ENCODE measurements around the gene CTU2.

Gene CTU2

GRCh38 chr16:88697116-88697830, 9.0 kb upstream of the CTU2 start:
- no peak for TF ChIP-seq POLR2A (IDR thresholded peaks at IDR 0.05; ENCODE audit: low read depth, low read length)
- FAIRE-seq (no peak), DNase-seq (ENCODE audit: insufficient read length, low spot score) (no peak)

GRCh38 chr16:88697831-88698615, 8.3 kb upstream of the CTU2 start:
- DNase-seq (ENCODE audit: insufficient read length, low spot score), result no peak
- TF ChIP-seq POLR2A (IDR thresholded peaks at IDR 0.05; ENCODE audit: low read depth, low read length), result no peak
- FAIRE-seq, result no peak

- no peak for TF ChIP-seq POLR2A (IDR thresholded peaks at IDR 0.05; ENCODE audit: low read depth, low read length)
- DNase-seq (ENCODE audit: insufficient read length, low spot score) (no peak), FAIRE-seq (no peak)
These were observed 7.7 kb upstream of the CTU2 start for GRCh38 chr16:88698646-88699045.

- FAIRE-seq, result no peak
- DNase-seq (ENCODE audit: insufficient read length, low spot score), result no peak
- TF ChIP-seq POLR2A (IDR thresholded peaks at IDR 0.05; ENCODE audit: low read depth, low read length), result no peak
These were observed 7.1 kb upstream of the CTU2 start for GRCh38 chr16:88699180-88699579.

GRCh38 chr16:88700322-88700635, 6.0 kb upstream of the CTU2 start:
- no peak for DNase-seq (ENCODE audit: insufficient read length, low spot score)
- TF ChIP-seq POLR2A (IDR thresholded peaks at IDR 0.05; ENCODE audit: low read depth, low read length), result 0 out of 2 replicates have a peak, but pooled peaks have one; percentile 3
- FAIRE-seq, result no peak

DNA sequence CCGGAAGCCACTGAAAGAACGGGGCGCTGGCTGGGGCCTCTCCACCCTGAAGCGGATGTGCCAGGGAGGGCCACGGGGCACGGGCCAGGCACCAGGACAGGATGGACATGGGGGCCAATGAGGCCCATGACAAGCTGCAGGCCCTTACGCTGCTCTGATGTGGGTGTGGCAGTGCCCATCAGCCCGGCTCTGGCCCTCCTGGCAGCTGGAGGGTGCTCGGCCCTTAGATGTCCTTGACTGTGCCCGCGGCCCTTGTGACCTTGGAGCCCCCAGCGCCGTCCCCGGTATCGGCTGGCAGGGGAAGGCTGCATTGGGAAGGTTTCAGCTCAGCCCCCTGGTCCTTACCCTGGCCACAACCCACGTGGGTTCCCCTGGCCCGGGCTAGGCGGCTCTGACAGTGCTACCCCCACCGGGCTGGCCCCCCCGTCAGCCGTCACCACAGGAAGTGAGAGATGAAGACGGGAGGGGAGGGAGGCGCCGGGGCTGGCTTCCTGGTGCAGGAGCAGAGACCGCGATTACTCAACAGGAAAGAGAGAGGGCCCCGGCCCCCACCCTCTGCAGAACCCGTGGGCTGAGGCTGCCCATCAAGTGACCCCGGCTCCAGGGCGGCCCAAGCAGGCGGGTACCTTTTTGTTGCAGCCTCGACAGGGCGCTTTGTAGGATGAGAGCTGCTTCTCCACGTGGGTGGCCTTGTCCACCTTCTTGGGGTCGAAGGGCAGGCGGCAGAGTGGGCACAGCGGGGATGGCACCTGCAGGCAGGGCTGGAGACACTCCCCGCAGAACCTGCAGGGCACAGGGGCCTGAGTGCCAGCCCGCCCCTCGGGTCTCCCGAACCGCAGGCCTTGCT, 5.4 kb upstream of the CTU2 start:
- no peak for TF ChIP-seq POLR2A (IDR thresholded peaks at IDR 0.05; ENCODE audit: low read depth, low read length)
- FAIRE-seq, result no peak
- DNase-seq (ENCODE audit: insufficient read length, low spot score), result peak; percentile 98

DNA sequence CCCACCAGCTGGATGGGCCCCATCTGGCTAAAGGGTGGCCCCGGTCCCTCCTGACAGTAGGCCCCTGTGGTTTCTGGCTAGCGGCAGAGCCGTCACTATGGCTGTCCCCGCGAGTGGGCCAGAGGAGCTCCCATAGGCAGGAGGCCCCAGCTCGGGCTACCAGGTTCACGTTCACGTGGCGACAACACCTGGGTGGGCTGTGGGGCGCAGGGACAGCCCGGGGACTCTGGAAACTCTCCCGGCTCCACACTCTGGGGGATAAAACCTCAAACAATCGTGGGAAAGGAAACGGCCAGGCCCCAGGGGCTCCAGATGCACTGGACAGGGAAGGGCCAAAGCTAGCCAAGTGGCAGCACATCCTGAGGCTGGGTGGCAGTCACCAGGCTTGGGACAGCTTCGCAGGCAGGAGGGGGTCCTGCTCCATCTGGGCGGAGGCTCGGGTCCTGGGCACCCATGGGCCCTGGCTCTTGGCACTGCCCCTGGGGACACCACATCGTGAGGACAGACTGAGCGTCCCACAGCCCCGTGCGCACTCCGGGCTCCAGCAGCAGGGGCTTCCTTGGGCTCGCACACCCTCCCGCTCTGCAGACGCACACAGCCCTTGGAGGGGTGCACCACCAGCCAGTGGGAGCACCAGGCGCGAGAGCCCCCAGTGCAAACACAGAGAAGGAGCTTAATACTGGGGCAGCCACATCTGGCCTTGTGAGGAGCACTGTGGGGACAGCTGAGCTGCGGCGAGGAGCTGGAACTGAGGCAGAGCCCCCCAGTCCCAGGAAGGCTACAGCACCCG, 4.5 kb upstream of the CTU2 start:
- DNase-seq (ENCODE audit: insufficient read length, low spot score), result no peak
- no peak for FAIRE-seq
- no peak for TF ChIP-seq POLR2A (IDR thresholded peaks at IDR 0.05; ENCODE audit: low read depth, low read length)

- no peak for FAIRE-seq
- DNase-seq (ENCODE audit: insufficient read length, low spot score), result no peak
- no peak for TF ChIP-seq POLR2A (IDR thresholded peaks at IDR 0.05; ENCODE audit: low read depth, low read length)
These were observed 3.7 kb upstream of the CTU2 start for GRCh38 chr16:88702371-88703210.

- FAIRE-seq (no peak), DNase-seq (ENCODE audit: insufficient read length, low spot score) (no peak)
- TF ChIP-seq POLR2A (IDR thresholded peaks at IDR 0.05; ENCODE audit: low read depth, low read length), result no peak
These were observed 2.6 kb upstream of the CTU2 start for GRCh38 chr16:88703486-88704309.

GRCh38 chr16:88705076-88705684, 1.1 kb upstream of the CTU2 start:
- DNase-seq (ENCODE audit: insufficient read length, low spot score) (no peak), FAIRE-seq (no peak)
- no peak for TF ChIP-seq POLR2A (IDR thresholded peaks at IDR 0.05; ENCODE audit: low read depth, low read length)

DNA sequence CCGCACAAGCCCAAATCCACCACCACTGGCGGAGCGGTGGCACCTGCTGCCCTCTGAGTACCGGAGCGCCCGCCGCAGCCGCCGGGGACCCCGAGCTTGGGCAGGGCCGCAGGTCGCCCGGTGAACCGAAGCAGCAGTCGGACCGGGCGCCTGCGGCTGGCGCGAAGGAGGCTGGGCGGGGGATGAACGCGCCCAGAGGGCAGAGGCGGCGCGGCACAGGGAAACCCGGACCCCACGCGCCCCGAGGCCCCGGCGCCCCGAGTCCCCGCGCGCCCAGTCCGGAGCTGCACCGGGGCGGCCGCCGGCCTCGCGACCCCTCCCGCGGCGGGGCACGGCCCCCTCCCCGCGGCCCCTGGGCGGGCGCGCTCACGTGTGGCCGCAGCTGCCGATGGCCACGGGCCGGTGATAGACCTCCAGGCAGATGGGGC, 488 bp upstream of the CTU2 start:
- no peak for TF ChIP-seq POLR2A (IDR thresholded peaks at IDR 0.05; ENCODE audit: low read depth, low read length)
- no peak for FAIRE-seq
- no peak for DNase-seq (ENCODE audit: insufficient read length, low spot score)
